Esophagus squamous epithelium (tissue), 5 donors: Measurements from ENCODE around the gene LDLRAD4. TPM values are rescaled to one million over a fixed set of nuclear protein-coding genes. Genes with fewer than 3 reads are reported as not detected.

Source experiments
- DNase-seq: peaks from one replicate; lab custom pipeline; 2025; lab: John Stamatoyannopoulos, UW
- H3K27ac ChIP-seq, 4 donors: fragments of 200-600 bp; sonication (generic); one replicate each; pipeline ENCODE4 v1.5.1; 2016 to 2019; ENCODE audit warnings: mild to moderate bottlenecking in 1 of 4
- H3K27me3 ChIP-seq, 4 donors: fragments of 200-600 bp; sonication (generic); 1 replicate in 3 of 4; 2 replicates in 1 of 4; pipeline versions ENCODE4 v1.5.1 to v1.6.0; 2017 to 2021; ENCODE audit warnings: antibody characterized with exemption in 1 of 4
- H3K36me3 ChIP-seq, 3 donors: fragments of 200-600 bp; sonication (generic); one replicate each; pipeline ENCODE4 v1.5.1; 2016 to 2019
- H3K4me1 ChIP-seq, 3 donors: fragments of 200-600 bp; sonication (generic); one replicate each; pipeline ENCODE4 v1.5.1; 2017 to 2019
- H3K4me3 ChIP-seq, 4 donors: fragments of 200-600 bp; sonication (generic); 1 replicate in 3 of 4; 2 replicates in 1 of 4; pipeline ENCODE4 v1.5.1; 2016 to 2019; ENCODE audit warnings: mild to moderate bottlenecking in 2 of 4, moderate library complexity in 1 of 4
- H3K9me3 ChIP-seq, 3 donors: fragments of 200-600 bp; sonication (generic); one replicate each; pipeline ENCODE4 v1.5.1; 2016 to 2019
- POLR2A ChIP-seq, 4 donors: fragments of 450-650 bp; IDR thresholded peaks; one replicate each; pipeline ENCODE4 v1.6.1; 2017; ENCODE audit warnings: antibody characterized with exemption in 4 of 4, mild to moderate bottlenecking in 4 of 4, moderate library complexity in 3 of 4
- WGBS, 2 donors: methylation state at CpG; one replicate each; pipeline ENCODE4 v1.1.5; 2018; 5-methylcytosine and 5-hydroxymethylcytosine counted together
- intact Hi-C: fragments of 100-400 bp; cut with DNase I; formaldehyde crosslinking; loops from one replicate; pipeline ENCODE4 v1.15.0; 2022
- total RNA-seq, 4 donors: library from RNA; depleted of rRNA; stranded (reverse); fragments of >200 nt; gene quantifications; one replicate each; pipeline ENCODE4 v1.1.0, GENCODE V29; 2016
- TF ChIP-seq, protein P1 (sequence below), 6 experiments: fragments of 450-650 bp in 4 of 6; fragments of 200-600 bp in 2 of 6; sonication (generic) in 2 of 6; IDR thresholded peaks; one replicate each; pipeline ENCODE4 v1.5.1; 2016 to 2019; ENCODE audit warnings: antibody characterized with exemption in 6 of 6, mild to moderate bottlenecking in 4 of 6, moderate library complexity in 4 of 6
- donor health status: DM: yes; HTN: yes; CAD: no.

Gene LDLRAD4
- total RNA-seq, 4 donors from 2014 or later: 0.91 to 17.9 (median 6.8) TPM

DNA sequence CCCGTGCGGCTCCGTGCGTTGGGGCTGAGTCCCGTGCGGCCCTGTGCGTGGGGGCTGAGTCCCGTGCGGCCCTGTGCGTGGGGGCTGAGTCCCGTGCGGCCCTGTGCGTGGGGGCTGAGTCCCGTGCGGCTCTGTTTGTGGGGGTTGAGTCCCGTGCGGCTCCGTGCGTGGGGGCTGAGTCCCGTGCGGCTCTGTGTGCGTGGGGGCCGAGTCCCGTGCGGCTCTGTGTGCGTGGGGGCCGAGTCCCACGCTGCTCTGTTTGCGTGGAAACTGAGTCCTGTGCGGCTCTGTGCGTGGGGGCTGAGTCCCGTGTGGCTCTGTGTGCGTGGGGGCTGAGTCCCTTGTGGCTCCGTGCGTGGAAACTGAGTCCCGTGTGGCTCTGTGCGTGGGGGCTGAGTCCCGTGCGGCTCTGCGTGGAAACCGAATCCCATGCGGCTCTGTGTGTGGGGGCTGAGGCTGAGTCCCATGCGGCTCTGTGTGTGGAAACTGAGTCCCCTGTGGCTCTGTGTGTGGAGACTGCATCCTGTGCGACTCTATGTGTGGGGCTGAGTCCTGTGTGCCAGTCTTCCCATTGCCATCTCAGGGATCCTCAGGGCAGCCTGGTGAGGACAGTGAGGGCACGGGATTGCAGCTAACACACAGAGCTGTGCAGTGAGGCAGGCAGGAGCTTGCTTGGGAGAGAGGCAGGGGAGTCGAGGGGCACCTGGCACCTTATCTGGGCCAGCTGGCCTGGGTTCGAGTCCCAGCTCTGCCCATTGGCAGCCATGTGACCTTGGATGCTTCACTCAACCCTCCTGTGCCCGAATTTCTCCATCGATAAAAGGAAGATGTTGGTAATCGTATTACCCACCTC is 44.5 kb downstream of the LDLRAD4 start:
- H3K27ac ChIP-seq: peak overlapping the region in 2 of 4 donors; percentile 13 to 49
- no peak for DNase-seq
- H3K36me3 ChIP-seq: no peaks in the 10 kb centered on the region
- intact Hi-C loops: no loop called here
- no peaks in the 10 kb centered on the region for H3K27me3 ChIP-seq
- no peak for TF ChIP-seq POLR2A (IDR thresholded peaks at IDR 0.05)
- TF ChIP-seq, protein P1, sequence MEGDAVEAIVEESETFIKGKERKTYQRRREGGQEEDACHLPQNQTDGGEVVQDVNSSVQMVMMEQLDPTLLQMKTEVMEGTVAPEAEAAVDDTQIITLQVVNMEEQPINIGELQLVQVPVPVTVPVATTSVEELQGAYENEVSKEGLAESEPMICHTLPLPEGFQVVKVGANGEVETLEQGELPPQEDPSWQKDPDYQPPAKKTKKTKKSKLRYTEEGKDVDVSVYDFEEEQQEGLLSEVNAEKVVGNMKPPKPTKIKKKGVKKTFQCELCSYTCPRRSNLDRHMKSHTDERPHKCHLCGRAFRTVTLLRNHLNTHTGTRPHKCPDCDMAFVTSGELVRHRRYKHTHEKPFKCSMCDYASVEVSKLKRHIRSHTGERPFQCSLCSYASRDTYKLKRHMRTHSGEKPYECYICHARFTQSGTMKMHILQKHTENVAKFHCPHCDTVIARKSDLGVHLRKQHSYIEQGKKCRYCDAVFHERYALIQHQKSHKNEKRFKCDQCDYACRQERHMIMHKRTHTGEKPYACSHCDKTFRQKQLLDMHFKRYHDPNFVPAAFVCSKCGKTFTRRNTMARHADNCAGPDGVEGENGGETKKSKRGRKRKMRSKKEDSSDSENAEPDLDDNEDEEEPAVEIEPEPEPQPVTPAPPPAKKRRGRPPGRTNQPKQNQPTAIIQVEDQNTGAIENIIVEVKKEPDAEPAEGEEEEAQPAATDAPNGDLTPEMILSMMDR (IDR thresholded peaks at IDR 0.05): no peak
- H3K9me3 ChIP-seq: no peaks in the 10 kb centered on the region
- H3K4me3 ChIP-seq: no peak overlapping the region
- WGBS, 2 donors: 80 to 97% methylated on average over 3 to 5 of the region's 50 CpGs
- peaks cover 14 to 95% (median 57%) of the 10 kb centered on the region in 3 donors for H3K4me1 ChIP-seq

DNA sequence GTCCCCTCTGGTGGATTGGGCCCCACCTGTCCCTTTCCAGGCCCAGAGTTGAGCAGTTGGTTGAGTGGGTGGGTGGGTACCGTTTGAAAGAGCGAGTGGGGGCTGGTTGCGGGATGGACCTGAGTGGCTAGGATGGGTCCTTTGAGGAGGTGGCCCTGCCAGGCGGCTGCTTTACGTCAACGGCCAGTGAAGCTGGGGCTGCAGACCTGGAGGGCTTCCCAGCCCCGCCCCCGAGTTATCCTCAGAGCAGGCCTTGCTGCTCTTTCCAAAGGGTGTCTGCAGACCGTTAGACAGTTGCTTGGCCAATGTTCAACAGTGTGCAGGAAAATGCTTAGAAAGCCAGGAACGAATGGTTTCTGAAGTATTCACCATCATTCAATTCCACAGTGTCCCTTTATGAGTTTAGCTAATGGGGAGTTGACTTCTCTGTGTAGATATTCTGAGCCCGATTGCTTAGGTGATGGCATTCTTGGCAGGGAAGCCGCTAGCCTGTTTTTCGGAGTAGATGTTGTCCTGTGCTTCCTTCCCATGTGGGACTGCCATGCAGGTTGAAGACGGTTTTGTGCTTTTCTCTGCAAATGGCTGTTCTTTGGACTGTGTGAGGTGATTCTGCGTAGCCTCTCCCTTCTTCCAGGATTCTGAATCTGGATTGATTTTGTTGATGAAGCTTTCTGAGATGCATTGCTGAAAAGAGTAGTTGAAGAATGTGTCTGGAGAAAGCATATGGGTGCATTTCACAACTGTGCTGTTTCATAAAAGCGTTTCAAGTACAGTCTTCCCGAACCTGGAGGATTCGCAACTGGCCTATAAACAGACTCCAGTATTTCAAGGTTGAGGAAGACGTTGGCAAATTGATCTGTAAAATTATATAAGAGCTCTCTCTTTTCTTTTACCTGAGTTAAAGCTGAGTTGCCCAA is 45.8 kb downstream of the LDLRAD4 start:
- Histone ChIP-seq H3K36me3 (no peaks in the 10 kb centered on the region), H3K4me1 (peaks cover 19 to 97% (median 59%) of the 10 kb centered on the region in 3 donors), H3K27me3 (no peaks in the 10 kb centered on the region), H3K4me3 (no peak overlapping the region), H3K27ac (peak overlapping the region in 2 of 4 donors; percentile 57 to 71), H3K9me3 (no peaks in the 10 kb centered on the region)
- intact Hi-C loops: no loop called here
- WGBS, 2 donors: 78 to 81% methylated on average over 11 to 17 of the region's 19 CpGs
- DNase-seq: no peak
- TF ChIP-seq, protein P1 (IDR thresholded peaks at IDR 0.05): no peak
- TF ChIP-seq POLR2A (IDR thresholded peaks at IDR 0.05): no peak

DNA sequence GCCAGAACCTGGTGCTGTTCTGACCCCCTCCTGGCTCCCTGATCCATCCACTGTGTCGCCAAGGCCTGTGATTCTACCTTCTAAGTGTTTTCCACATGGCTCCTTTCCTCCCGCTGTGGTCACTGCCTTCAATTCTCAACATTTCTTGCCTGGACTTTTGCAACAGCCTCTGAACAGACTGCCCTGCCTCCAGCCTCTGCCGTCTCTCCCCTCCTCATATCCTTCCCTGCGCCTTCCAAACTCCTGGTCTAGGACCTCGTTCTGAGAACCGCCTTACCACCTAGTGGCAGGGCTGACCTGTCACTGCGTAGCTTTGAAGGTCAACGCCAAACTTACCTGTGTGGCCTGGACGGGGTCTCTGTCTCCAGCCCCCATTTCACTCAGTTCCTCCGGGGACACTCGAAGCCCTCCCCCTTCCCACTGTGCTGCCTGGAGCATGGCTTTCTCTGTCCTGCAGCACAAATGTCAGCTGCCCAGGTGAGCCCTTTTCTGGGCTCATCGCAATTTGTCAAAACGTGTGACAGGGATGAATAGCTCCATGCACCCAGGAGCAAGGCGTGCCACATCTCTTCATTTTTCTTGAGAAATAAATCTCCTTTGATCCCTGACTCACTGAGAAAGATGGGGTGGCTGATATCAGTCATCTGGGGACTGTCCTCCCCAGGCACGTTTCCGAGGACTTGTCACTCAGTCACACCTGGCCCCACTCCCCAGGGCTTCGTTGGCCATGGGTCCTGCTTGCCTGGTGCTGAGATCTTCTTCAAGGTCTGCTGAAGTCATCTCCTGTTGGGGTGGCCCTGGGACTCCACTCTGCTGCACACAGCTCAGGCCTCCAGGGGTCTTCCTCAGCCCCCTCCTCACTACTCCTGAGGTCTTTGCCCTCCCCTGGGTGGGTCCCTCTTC is 46.7 kb downstream of the LDLRAD4 start:
- DNase-seq: no peak
- intact Hi-C loops: no loop called here
- Histone ChIP-seq H3K4me3 (no peak overlapping the region), H3K27ac (peak overlapping the region in 2 of 4 donors; percentile 57 to 71), H3K36me3 (no peaks in the 10 kb centered on the region), H3K4me1 (peaks cover 23 to 97% (median 61%) of the 10 kb centered on the region in 3 donors), H3K9me3 (no peaks in the 10 kb centered on the region), H3K27me3 (no peaks in the 10 kb centered on the region)
- TF ChIP-seq POLR2A (IDR thresholded peaks at IDR 0.05): no peak
- TF ChIP-seq, protein P1 (IDR thresholded peaks at IDR 0.05): no peak
- WGBS, 2 donors: 79 to 81% methylated on average over 17 of the region's 17 CpGs

DNA sequence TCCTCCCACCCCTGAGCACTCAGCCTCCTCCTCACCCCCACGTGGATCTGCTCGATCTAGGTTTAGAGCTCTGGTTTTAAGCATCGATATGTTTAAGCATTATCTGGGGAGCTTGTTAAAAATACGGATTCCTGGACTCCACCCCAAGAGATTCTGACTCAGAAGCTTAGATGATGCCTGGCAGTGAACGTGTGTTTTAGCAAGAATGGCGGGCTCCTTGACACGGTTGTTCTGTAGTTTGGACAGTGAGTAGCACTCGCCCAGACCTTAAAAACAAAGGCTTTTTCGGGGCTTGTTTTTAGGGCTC is 47.3 kb downstream of the LDLRAD4 start:
- Histone ChIP-seq H3K4me3 (peak overlapping the region in 1 of 4 donors; percentile 48), H3K9me3 (no peaks in the 10 kb centered on the region), H3K27ac (peak overlapping the region in 2 of 4 donors; percentile 57 to 71), H3K36me3 (no peaks in the 10 kb centered on the region), H3K27me3 (no peaks in the 10 kb centered on the region), H3K4me1 (peaks cover 19 to 93% (median 57%) of the 10 kb centered on the region in 3 donors)
- DNase-seq: no peak
- intact Hi-C loops: no loop called here
- 50 to 57% methylated on average over 9 of the region's 9 CpGs for WGBS, 2 donors
- TF ChIP-seq, protein P1 (IDR thresholded peaks at IDR 0.05): no peak
- TF ChIP-seq POLR2A (IDR thresholded peaks at IDR 0.05): no peak
